HG03045 (cell line): ENCODE data around the gene RNF17.
"Not testable (repeated sequence)": the region's sequence is repeated elsewhere in the genome, so short reads cannot be mapped to it uniquely, and the experiment has no call there.

Experiments
- ATAC-seq: cut with Tn5 transposase; IDR thresholded peaks from one replicate; pipeline ENCODE4 v1.9.1; 2021; ENCODE audit warnings: mild to moderate bottlenecking, moderate library complexity; ENCODE audit not compliant: unreplicated experiment

Gene RNF17

GRCh38 chr13:24742294-24742693 lies 21.7 kb upstream of the RNF17 start:
- no peak for ATAC-seq

- ATAC-seq, result no peak
Measured at GRCh38 chr13:24742977-24743376, 21.0 kb upstream of the RNF17 start.

DNA sequence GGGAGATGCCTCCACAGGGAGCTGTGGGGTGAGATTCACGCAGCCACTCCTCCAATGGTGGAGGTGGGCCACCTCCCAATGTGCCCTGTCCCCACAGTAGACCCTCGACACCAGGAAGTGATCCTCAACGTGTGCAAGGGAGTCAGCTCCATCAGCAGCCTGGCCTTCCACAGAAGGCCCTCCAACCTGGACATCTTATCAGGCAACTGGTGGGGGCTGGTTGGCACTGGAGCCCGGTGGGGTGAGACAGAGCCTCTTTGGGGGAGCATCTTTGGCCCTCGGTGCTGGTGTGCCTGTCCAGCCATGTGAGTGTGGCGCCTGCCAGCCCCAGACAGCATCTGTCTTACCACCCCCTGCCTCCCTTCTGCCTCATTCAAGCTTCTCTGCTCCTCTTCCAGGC lies 19.7 kb upstream of the RNF17 start:
- no peak for ATAC-seq

DNA sequence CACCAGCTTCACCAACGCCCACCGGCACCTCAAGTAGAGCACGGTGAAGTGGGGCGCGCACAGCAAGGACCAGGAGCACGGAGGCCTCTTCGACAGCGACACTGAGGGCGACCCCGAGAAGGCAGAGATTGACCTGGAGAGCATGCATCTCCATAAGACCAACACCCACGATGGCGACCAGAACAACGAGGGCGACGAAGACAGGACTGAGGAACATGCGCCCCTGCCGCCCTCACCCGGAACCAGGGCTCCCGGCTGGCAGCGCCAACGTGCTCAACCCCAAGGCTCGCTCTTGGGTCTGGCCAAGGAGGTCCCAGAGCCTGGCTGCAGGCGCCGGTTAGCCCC lies 18.5 kb upstream of the RNF17 start:
- ATAC-seq, result no peak

DNA sequence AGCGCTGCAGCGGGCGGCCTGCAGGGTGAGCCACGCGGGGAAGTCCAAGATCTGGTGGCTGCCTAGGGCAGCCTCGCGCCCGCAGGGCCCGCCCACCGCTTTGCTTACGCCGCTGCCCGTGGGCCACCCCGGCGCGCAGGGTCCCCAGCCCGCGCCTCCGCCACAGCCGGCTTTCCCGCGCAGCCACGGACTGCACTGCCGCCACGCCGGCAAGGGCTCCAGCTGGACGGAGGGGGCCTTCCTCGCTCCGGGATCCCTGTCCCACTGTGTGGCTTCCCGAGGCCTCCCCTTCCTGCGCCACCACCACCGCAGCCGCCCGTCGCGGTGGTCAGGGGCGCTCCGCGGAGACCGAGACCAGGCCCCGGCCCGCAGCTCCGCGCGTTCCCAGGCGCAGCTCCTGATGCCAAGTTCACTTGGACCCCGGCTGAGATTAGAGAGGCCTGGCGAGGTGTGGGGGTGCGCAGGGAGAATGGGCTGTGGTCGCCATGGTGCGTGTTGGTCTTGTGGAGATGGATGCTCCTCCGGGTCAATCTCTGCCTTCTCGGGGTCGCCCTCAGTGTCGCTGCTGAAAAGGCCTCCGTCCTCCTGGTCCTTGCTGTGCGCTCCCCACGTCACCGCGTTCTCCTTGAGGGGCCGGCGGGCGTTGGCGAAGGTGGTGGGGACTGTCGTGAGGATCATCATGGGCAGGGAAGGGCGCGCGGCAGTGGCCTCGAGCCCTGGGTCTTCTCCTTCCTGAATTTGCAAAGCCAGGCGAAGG lies 17.9 kb upstream of the RNF17 start:
- no peak for ATAC-seq

- ATAC-seq, result no peak
Measured at GRCh38 chr13:24746618-24747247, 17.2 kb upstream of the RNF17 start.

DNA sequence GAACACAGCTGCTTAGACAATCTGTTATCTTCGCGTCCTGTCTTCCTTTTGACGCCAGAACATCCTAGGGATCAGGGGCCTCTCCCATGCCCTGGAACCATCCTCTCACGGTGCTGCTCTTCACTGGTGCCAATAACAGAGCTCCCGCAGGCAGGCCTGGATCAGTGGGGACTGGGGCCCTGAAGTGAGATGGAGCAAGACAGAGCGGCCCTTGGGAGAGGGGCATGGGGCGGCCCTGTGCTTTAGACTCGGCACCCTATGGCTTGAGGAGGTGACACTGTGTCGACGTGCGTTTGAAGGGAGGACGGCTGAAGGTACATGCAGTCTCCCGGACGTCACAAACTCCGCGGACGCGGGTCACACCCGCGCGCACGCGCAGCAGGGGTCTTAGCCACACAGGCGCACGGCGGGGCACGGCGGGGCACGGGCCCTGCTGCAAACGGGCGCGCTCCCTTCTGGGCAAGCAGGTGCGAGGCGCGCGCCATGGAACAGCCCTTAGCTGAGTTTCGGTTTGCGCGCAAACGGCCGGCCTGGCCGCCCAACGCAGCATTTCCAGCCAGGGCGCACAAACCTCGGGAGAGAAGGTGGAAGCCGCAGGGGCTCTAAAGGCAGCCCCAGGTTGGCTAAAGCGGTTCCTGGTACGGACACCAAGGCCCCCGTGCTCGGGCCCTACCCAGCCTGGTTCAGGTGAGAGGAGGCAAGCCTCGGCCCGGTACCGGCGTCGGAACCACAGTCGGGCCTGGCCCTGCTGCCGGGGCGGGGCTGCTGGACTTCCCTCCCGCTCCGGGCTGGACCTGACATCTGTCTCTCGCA lies 16.5 kb upstream of the RNF17 start:
- ATAC-seq, result no peak

DNA sequence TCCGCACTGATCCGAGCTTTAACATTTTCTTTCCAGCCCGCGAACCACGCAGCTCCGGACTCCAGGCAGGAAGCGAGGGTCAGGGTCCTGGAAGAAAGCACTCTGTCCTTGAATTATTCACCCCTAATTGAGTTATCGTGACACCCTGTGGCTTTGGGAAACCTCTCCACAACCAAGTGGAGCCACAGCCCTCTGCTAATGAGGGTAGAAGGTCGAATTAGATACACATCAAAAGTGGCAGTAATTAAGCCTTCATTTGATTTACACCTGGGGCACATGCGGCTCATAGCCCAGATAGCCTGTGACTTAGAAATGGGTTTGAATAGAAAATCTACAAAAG lies 15.9 kb upstream of the RNF17 start:
- ATAC-seq, result no peak

DNA sequence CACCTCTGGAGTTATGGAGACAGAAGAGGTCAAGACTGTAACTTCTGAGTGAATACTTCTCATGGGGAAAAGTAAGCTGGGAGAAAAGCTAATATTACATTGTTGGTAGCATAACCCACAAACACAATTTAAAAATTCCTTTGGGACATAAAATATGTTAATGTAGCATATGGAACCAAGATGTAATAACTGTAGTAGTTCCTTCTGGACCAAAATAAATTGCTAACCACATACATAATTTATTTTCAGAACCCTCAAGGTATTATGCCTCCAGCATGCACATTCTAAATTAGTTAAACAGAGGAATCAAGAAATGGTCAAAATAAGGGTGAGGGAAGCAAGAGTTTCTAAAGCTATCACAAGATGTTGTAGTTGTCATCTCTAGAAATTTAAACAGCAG lies 4.8 kb upstream of the RNF17 start:
- ATAC-seq, result no peak

DNA sequence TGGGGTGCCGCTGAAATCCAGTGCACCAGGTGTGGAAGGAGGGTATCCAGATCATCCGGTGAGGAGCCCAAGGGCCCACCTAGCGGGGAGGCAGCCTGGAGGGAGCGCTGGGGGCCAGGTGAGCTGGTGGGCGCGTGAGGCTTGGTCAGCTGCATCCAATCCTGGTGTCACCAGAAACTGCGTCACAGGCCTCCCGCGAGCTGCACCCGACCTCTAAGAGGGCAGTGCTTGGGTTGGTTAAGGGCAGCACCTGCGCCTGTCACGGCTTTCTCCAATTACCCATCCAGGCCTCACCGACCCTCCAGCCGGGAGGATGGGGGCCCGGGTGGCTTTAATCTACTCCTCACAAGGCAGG lies 284 bp downstream of the RNF17 start:
- no peak for ATAC-seq

- ATAC-seq, result no peak
Measured at GRCh38 chr13:24777171-24777570, 13.2 kb downstream of the RNF17 start.

- no peak for ATAC-seq
Measured at GRCh38 chr13:24784319-24784718, 20.4 kb downstream of the RNF17 start.

- no peak for ATAC-seq
Measured at GRCh38 chr13:24788538-24788937, 24.6 kb downstream of the RNF17 start.

GRCh38 chr13:24802074-24802473 lies 38.1 kb downstream of the RNF17 start:
- no peak for ATAC-seq

DNA sequence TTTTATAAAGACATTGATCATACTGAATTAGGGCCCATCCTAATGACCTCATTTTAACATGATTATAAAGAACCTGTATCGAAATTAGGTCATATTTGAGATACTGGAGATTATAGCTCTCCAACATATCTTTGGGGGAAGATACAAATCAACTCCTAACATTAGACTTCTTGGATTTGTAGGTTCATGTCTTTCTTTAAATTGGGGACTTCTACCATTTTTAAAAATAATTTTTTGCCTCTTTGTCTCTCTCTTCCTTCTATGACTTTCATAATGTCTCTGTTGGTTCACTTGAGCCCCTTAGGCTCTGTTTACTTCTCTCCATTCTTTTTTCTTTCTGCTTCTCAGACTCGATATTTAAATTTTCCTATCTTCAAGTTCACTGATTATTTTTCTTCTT lies 57.2 kb downstream of the RNF17 start:
- no peak for ATAC-seq

DNA sequence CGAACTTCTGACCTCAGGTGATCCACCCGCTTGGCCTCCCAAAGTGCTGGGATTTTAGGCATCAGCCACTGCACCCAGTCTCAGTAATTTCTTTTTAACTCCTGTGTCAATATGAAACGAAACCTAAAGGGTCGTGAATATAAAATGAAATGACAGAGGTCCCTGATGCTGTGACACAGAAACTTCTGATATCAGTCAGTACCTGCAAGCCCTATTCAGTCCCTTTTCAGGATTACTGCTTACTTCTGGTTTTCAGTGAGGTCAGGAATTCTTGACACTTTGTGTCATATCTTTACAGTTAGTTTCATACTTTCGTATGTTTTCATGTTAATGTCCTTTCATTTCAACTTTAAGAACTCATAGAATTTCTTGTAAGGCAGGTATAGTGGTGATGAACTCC lies 58.7 kb downstream of the RNF17 start:
- ATAC-seq, result no peak

DNA sequence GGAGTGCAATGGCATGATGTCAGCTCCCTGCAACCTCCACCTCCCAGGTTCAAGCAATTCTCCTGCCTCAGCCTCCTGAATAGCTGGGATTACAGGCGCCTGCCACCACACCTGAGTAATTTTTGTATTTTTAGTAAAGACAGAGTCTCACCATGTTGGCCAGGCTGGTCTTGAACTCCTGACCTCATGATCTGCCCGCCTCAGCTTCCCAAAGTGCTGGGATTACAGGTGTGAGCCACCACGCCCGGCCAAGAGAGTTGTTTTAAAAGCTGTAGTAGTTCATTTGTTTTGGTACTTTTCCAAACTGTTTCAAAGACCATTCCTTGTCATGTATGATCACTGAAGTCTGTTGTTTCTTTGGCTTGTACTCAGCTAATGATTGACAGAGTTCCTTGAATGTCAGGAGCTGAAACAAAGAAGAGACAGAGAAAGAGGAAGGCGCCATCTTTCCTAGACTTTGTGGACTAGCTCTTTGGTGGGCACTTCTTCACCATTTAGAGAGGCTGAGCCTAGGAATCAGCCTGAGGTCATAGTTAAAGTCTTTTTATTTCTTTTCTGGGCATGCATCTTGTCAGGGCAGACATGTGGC lies 59.2 kb downstream of the RNF17 start:
- not testable (repeated sequence) for ATAC-seq

DNA sequence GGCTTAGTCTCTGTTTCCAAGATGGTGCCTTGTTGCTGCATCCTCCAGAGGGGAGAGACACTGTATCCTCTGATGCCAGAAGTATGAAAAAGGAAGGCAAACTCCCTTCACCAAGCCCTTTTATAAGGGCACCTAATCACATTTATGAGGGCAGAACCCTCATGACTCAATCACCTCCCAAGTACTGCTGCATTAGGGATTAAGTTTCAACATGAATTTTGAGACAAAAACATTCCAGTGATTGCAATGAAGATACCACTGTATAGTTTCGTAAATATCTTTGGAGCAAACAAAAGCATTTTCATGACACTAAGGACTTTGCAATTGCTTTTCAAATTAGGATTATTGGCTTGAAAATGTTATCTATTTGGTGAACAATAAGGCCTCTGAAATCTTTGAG lies 63.8 kb downstream of the RNF17 start:
- no peak for ATAC-seq

DNA sequence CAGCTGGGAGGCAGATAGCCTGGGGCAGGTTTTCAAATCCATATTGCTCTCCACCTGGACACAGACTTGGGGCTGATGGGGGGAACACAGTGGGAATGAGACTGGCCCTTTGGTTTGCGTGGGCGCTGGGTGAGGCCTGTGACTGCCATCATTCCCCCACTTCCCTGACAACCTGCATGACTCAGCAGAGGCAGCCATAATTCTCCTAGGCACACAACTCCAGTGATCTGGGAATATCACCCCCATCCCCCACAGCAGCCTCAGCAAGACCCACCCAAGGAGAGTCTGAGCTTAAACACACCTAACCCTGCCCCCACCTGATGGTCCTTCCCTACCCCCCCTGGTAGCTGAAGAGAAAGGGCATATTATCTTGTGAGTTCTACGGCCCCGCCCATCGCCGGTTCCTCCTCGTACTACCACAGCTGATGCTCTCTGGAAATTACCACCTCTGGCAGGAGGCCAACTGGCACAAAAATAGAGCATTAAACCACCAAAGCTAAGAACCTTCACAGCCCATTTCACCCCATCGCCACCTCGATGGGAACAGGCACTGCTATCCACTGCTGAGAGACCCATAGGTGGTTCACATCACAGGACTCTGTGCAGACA lies 71.0 kb downstream of the RNF17 start:
- ATAC-seq, result no peak

- ATAC-seq, result not testable (repeated sequence)
Measured at GRCh38 chr13:24837528-24837927, 73.6 kb downstream of the RNF17 start.

DNA sequence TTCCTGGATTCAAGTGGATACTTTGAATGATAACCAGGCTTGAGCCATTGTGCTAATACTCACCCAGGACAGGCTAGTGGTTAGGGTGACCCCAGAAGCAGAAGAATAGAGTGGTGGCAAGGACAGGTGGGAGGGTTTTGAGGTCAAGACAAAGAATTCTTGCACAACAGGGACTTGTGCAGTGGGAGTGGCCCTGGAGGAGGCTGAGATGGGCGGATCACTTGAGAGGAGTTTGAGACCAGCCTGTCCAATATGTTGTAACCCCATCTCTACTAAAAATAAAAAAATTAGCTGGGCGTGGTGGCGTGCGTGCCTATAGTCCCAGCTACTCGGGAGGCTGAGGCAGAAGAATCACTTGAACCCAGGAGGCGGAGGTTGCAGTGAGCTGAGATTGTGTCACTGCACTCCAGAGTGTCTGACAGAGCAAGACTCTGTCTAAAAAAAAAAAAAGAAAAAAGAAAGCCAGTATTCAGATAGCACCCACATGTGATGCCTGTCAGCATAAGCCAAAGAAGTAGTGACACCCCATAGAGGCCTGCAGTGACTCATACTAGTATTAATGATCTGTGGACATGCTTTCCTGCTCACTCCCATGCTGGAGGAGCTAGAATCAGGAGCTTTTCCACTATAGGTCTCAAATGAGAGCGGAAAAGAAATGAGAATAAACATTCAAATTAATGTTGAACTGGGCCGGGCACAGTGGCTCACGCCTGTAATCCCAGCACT lies 78.7 kb downstream of the RNF17 start:
- ATAC-seq, result no peak
